PC-9 (cell line): ENCODE data around the gene ROGDI.

Source experiments
- EZH2 ChIP-seq: fragments of 200-600 bp; sonication (generic); IDR thresholded peaks from 2 replicates; pipeline ENCODE4 v1.8.0; 2017; ENCODE audit warnings: antibody characterized with exemption, low read depth
- TF ChIP-seq, protein P1 (sequence below): fragments of 200-600 bp; sonication (generic); conservative IDR thresholded peaks from 2 replicates; pipeline ENCODE4 v1.6.1; 2017; ENCODE audit warnings: mixed run types, antibody characterized with exemption, mild to moderate bottlenecking, moderate library complexity

DNA sequence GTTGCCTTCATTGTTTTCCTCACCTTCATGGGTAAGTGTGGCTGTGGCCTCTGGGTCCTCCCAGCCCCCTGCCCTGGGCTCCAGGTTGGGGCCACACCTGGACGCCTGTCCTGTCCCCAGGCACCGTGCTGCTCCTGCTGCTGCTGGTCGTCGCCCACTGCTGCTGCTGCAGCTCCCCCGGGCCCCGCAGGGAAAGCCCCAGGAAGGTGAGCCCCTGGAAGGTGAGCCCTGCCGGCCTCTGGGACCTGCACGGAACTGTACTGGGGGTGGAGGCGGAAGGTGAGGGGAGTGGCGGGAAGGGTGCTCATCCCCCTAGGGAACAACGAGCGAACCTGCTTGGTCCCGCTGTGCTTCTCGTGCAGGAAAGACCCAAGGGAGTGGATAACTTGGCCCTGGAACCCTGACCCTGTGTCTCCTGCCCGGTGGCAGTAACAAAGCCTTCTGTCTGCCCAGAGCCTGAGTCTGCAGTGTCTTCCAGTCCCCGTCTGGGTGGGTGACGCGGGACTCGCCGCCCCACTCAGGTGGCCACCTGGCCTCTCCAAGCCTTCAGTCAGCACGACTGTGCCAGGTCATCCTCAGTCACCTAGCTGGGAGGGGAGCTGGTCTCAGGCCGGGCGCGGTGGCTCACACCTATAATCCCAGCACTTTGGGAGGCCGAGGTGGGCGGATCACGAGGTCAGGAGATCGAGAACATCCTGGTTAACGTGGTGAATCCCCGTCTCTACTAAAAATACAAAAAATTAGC lies 6.4 kb downstream of the ROGDI start:
- TF ChIP-seq, protein P1, sequence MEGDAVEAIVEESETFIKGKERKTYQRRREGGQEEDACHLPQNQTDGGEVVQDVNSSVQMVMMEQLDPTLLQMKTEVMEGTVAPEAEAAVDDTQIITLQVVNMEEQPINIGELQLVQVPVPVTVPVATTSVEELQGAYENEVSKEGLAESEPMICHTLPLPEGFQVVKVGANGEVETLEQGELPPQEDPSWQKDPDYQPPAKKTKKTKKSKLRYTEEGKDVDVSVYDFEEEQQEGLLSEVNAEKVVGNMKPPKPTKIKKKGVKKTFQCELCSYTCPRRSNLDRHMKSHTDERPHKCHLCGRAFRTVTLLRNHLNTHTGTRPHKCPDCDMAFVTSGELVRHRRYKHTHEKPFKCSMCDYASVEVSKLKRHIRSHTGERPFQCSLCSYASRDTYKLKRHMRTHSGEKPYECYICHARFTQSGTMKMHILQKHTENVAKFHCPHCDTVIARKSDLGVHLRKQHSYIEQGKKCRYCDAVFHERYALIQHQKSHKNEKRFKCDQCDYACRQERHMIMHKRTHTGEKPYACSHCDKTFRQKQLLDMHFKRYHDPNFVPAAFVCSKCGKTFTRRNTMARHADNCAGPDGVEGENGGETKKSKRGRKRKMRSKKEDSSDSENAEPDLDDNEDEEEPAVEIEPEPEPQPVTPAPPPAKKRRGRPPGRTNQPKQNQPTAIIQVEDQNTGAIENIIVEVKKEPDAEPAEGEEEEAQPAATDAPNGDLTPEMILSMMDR = no peak
- no peak for TF ChIP-seq EZH2
